HG03097 (cell line): ENCODE data around the gene MTX3.

Source experiments
- ATAC-seq: cut with Tn5 transposase; IDR thresholded peaks from one replicate; pipeline ENCODE4 v1.9.1; 2021; ENCODE audit not compliant: unreplicated experiment, low FRiP score

Gene MTX3

DNA sequence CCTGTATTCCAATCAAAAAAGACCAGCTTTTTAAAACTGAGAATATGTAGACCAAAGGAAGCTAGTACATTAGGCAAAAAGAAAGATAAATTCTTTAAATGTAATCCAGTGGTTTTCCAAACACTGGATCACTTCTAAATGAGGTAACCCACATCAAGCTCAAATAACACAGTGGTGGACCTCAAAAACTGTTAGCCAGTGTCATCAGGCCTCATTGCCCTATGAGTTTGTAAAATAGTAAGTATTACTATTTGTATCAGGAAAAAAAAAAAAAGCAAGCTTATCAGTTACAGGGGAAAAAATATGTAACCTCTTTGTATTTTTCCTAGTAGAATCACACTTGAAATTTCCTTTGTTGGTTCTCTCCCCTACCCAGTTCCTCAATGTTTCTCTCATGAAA is 6.7 kb downstream of the MTX3 start:
- ATAC-seq, result no peak

DNA sequence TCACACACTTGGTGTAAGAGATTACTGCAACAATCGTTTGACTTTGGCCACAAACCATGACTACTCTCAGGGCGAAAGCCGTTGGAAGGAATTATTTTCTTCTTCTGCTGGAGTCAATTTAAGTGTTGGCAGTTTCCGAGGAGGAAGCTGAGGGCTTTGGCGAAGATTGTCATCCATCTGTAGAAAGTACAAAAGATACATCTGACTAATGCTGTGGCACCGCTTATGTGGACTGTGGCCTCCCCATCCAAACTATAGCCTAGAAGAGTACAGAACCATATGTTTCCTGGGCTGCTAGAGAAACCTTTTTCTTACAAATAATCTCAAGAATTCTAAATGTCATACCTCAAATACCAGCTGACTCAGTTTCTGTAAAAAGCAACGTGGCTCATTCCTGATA is 7.4 kb downstream of the MTX3 start:
- no peak for ATAC-seq

DNA sequence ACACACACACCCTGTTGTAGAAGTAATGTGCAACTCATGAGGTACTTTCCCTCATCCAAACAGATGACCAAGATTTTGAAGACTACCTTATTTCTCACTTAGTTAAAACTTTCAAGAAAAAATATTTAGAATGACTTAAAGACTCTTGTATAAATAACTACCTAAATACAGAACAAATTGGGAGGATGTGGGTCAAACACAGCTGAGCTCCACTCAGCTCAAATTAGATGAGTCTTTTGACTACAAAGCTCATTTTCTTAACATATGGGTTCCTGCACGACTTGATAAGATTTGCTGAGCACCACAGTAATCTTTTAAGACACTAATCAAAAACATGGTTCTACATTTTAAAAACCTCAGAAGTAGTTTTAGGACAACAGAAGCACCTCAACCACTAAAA is 8.9 kb downstream of the MTX3 start:
- no peak for ATAC-seq

DNA sequence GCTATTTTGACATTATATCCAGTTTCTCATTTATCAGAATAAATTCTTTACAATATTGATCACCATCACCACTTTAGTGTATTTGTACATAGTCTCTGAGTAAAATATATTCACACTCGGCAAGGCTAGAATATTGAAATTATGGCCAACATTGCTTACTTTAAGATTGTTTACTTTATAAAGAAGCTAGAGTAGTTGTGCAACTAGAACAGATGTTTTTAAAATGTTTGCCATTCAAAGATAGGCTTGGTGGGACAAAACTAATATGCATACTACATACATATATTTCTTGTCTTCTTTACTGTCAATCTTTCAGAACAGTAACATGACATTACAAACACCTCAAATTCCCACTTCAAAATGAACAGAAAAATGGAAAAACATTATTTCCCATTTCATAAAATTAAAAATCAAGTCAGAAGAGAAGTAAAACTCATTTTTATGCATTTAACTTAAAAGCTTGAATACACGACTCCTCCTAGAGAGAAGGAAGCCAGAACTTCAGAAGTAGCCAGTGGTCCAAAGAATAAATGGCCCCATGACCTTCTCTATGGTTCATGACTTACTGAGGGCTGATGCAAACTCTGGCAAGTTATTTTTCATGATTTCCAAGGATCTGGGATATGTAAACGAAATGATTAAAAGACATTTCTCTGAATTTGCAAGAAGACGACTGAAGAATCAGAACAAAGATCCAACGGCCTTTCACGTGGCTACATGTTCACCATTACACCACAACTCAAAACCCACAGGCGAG is 14.1 kb downstream of the MTX3 start:
- ATAC-seq, result no peak

DNA sequence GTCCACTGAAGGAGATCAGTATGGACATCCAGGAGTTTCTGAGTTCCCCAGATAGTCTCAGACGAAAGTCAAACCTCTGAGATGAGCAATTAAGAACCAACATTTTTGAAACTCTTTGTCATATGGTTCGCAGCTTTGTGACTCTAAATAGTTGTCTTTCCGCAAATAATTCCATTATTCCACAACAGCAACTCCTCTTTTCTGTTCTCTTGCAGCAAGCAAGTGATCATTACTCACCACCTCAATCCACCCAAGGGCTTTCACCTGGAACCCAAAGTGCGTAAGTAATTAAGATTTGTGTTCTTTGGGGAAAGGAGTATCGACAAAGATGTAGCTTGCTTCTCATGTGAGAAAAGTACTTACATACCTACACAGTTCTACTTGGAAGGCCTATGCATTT is 15.6 kb downstream of the MTX3 start:
- ATAC-seq, result no peak

DNA sequence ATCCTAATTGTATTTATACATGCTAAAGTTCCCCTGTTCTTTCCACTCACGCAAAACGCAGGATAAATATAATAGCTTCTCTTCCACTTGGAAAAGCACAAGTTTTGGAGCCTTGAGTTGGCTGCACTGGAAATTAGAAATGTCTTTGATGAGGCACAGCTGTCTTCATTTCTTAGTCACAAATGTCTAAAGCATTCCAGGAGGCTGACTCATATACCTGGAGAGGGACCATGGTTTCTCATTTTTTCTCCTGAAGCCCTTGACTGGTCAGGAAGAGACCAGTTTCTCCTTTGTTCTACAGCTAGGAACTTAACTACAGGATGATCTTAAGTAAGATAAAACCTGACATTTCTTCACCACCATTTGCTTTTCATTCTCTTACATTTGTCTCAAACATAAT is 16.2 kb downstream of the MTX3 start:
- no peak for ATAC-seq

DNA sequence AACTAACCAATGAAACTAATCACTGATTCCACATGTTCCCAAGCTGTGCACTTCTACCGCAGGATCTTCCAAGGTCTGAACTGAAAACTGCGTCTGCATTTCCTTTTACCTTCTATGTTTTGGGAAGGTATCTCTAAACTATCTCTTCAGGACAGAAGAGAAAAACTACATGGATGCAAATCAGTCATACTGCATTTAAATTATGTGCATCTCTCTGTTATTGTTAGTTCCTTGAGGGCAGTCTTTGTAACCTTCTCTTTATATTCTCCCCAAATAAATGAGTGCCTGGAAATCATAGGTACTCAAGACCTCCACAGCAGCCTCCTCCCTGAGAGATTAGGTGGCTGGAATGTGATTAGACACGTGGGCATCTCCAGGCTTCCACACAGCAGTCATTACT is 17.1 kb downstream of the MTX3 start:
- ATAC-seq, result no peak

DNA sequence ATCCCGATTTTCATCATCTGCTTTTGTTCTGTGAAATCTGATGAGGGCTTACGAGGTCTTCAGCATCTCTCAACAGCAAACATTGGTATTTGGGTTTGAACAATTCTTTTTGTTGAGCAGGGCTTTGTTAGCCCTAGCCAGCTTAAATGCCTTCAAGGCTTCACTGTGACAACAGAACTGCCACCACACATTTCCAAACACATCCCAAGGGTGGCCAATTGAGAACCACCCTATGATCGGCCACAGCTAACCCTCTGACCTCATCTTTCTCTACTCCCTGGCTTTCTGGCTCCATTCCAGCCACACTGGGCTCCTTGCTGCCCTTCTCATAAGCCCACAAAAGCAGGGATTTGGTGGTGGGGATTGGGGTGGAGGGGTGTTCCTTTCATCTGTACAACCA is 17.6 kb downstream of the MTX3 start:
- ATAC-seq, result no peak

DNA sequence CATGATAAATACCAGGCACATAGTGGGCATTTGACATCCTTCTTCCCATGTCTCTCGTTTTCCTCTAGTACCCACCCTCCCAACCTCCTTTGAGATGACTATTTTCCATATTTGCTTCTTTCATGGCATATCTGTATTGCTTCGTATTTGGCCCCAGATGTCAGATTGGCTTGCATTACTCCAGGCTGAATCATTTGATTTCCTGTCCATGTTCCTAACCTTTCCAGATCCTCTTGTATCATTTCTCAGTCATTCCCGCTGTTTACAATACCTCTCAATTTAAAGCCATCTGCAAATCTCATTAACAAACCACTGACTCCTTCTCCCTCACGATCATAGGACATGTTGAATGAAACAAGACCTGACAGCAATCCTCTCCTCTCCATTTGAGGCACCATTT is 19.9 kb downstream of the MTX3 start:
- ATAC-seq, result no peak

DNA sequence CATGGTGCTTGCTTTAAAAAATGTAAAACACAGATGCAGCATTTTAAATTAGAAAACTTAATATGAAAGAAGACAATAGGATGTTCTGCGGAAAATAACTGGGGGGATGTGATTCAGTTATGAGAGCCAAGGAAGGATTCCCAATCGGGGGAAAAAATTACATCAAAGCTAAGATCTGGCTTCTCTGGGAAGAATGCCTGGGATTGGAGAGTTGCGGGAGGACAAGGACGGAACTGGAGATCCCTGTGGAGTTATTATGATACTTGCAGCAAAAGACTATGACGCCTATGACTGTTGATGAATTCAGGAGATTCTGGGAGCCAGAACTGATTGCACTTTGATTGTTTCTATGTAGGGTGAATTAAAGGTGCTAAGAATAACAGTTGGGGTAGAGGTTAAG is 24.6 kb downstream of the MTX3 start:
- ATAC-seq, result no peak

DNA sequence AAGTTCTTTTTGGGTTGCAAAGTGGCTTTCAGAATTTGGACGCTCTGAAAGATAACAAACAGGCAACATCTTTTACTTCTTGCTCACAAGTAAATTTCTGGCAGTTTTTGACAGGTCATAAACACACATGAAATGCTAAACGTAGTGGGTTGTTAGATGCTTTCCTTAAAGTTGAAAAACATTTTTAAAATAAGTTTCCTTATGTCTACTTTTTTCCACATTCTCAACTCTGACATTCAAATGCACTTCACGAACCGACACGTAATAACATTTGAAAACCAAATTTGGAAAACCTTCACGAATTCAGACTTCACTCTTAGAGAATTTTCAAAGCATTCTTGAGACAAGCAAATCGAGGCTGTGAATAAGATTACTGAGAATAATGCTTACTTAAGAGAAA is 26.9 kb downstream of the MTX3 start:
- no peak for ATAC-seq

DNA sequence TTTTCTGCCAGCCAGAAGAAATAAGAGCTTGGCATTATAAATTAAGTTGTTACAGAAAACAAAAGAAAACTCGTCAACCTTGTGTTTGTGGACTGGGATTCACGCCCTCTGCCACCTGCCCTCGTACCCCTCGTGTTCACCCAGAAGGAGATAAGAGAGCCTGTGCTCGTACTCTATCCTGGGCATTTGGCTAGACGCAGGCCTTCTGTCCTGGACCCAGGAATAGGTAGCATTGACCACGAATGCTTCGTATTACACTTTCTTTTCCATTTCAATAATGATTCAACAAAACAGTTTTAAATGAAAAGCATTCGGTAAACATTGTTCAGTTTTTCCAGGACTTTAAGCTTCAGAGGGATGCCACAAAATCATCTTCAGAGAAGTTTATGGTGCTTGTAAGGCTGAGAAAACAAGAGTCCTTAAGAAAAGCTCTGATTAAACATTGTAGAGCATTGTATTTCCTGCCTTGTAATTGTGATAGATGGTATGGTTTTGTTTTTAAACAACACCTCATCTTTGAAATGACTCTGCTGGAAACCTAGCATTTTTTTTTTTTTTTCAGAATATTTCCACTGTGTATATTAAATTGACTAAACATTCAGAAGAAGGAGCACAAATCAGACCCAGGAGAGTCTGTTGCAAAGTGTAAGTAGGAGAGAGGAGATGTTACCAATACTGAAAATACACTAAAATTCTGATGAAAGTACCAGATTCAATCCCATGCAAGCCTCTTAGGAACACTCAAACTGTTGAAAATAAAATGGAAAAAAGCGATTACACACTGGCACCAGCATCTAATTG is 27.6 kb downstream of the MTX3 start:
- no peak for ATAC-seq

DNA sequence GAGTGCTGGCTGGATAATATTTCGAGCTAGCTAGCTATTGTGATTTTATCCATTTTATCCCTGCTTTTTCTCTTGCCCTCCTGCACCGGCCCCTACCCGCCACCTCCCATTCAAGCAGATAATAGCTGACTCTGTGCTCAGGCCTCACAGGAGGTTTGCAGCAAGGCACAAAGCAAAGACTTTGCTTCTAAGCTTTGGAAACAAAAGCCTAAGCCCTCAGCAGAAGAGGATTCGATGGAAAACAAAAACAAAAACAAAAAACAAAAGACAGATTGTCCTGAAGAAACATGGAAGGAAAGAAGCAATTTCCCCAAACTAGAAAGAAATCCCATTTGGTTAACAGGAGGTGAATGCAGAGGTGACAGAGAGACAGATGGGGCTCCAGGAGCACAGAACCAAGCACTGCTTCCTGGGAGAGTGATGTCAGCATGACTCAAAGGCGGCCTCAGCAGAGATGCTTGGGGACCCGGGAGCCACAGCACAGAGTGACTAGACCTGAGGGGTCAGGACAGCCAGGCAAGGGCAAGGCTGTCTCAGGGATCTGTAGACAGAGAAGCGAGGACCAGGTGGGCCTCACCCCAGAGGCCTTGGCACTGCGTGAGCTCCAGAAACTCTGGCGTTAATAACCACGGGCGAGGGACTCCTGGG is 28.4 kb downstream of the MTX3 start:
- no peak for ATAC-seq

DNA sequence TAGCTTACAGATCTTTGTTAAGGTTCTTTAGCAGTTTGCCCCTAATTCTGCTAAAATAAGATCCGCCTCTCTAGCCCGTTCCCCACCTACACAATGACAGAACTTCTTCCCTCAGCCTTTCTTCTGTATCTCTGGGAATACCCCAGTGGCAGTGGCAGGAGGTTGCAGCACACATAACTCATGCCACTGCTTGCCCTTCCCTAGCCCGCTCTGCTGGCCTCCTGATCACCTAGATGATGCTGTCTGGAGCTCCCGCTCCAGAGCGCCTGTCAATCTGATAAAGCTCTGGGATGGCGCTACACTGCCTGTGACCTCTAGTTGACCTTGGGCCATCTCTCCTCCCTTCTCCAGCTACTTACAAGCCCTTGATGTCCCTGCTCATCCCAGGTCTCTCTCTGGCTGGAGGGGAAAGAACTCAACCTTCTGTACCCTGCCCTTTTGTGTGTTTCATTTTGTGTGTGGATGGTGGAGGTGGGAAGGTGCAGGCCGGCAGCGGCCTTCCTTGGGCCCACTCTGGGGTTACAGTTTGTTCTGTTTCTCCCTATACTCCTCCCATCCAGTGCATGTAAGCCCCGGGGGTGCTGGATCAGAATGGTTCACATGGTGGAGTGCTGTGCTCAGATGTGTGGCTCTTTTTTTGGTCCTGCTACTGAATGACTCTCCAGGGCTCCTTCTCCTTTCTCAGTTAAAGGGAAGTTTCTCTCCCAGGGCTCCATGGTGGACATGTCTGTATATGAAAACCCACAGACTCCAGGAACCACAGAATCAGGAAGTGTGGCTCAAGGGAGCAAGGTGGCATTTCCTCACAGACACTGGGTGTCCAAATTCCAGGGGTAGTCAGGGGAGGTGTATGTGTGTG is 29.1 kb downstream of the MTX3 start:
- ATAC-seq, result no peak

DNA sequence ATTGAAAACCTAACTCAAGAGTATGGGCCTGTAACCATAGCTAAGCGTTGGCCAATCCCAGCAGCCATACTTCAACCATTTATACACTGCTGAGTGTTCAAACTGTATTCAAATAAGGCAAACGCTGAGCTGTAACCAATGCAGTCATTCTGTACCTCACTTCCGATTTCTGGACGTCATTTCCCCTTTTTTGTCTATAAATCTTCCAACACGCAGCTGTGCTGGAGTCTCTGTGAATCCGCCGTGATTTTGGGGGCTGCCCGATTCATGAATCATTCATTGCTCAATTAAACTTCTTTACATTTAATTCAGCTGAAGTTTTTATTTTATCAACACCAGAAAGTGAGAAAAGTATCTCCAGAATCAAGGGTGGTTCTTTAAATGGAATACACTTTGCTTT is 31.7 kb downstream of the MTX3 start:
- no peak for ATAC-seq

DNA sequence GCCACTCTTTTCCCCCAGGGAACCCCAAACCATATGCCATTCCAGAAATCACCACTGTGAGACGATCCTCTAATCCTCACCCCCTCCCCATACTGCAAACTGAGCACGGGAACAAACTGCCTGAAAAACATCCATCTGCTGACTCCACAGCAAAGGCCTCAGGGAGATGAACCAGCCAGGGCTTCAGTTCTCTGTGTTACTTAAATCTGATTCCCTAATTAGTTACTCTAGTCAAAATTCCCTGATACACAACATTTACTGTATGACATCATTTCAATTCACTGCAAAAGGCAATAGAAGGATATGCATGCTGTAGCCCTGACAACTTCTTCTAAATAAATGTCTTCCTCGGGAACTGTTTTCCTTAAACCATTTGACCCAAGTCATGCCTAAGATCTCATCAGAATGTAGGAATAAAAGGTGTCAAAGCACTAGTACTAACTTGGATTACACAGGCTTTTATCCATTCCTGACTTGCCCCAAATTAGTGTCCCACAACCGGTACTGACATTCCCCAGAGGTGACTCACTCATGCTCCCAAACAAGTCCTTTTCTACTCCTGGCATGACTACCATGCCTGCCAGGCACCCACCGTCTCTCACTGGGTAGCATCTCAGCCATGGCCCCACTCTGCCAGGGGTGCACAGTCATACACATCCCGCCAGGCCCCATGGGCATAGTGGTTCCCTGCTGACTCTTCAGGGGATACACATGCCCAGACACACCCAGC is 35.0 kb downstream of the MTX3 start:
- ATAC-seq, result no peak

DNA sequence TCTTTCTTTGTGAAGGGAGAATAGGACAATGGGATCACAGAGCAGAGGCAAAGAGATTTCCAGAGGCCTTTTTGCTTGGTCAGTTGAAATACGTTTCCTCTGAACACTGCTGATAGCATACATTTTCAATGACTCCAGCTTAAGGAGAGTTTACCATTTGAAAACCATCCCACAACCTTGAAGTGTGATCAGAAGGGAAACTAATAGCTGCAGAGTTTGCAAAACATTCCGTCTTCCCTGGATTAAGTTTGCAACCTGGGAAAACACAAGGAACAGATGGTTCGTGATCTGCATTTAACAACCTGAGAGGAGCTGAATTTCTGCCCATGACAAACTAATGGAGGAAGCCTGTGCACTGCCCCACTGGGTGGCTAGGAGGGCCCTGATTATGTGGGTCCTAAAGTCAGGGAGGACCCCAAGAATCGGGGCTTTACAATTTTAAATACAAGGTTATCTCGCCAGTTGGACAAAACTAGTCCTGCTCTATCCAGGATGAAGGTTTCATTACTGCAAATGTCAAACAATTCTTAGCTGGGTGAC is 35.6 kb downstream of the MTX3 start:
- no peak for ATAC-seq

DNA sequence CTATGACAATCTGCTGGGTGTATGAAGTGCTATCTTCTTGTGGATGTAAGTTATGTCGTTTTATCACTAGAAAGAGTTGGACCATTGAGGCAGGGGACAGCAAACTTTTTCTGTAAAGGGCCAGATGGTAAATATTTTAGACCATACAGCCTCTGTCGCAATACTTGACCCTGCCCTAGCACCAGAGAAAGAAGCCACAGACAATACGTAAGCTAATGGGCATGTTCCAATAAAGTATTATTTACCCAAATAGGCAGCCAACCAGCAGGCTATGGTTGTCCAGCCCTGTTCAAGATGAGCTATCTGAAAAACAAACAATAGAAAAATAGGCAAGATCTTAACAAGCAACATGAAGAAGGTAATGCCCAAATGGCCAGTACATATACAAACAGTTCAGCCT is 36.4 kb downstream of the MTX3 start:
- ATAC-seq, result no peak

DNA sequence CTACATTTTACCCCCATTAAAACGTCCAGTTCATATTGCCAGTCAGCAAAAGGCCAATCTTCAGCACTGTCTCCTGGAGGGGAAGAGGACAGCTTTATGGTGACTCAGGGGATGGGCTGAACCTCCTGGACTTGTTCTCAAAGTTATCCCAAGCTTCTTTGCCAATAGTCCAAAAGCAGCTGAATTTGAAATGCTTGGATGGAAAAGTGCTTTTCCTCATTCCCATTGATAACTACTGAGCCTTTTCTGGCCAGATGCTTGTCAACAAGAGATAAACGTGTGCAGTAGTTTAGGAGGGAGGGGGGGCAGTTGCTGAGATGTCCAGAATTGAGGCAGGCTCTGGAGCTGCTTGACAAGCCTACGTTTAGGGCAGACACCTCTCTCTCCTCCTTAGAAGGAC is 43.5 kb downstream of the MTX3 start:
- no peak for ATAC-seq

DNA sequence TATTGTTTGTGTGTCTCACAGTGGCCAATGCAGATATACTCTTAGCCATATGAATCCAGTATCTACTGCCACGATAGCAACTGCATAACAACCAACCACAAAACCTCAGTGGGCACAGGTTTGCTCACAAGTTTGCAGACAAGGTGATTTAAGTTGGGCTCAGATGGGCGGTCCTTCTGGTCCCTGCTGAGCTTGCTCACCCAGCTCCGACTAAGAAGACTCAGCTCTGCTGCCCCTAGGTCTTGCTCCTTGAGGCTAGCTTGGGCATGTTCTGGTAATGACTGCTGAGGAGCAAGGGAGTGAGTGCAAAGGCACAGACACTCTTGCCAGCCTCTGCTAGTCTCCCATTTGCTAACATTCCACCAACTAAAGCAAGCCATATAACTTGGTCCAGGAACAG is 52.6 kb downstream of the MTX3 start:
- no peak for ATAC-seq
